ENCODE measurements around the gene TRPV2. TPM values are rescaled to one million over a fixed set of nuclear protein-coding genes. Genes with fewer than 3 reads are reported as not detected.
"Not testable (repeated sequence)": the region's sequence is repeated elsewhere in the genome, so short reads cannot be mapped to it uniquely, and the experiment has no call there.

Gene TRPV2
- total and polyA plus RNA-seq, 4 donors, result 12.6 to 105 (median 45.7) TPM

DNA sequence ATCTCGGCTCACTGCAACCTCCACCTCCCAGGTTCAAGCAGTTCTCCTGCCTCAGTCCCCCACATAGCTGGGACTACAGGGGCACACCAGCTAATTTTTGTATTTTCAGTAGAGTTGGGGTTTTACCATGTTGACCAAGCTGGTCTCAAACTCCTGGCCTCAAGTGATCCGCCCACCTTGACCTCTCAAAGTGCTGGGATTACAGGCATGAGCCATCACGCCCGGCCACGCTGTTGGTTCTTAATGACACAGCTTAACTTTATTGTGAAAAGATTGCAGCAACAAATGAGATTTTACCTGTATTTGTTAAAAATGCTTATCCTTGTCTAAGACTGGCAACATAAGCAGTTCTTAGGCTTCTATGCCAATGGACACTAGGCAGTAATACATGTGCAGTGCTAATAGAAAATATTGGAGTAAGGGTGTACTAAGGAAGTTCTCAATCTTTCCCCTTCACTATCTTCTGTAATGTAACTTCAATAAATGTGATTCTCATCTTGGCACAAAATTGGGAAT is 31.5 kb upstream of the TRPV2 start:
- Histone ChIP-seq H3K9ac (ENCODE audit: insufficient read depth in 1 of 2, low read length in 2 of 2) (no peak overlapping the region), H3K4me1 (ENCODE audit: control insufficient read depth in 5 of 5, insufficient read depth in 5 of 5, low read length in 5 of 5) (peaks cover 1 to 28% (median 13%) of the 10 kb centered on the region in 5 donors), H3K27me3 (ENCODE audit: control insufficient read depth in 3 of 3, insufficient read depth in 3 of 3, low read length in 2 of 3) (no peaks in the 10 kb centered on the region), H3K9me3 (ENCODE audit: control insufficient read depth in 4 of 4, insufficient read depth in 3 of 4, low read length in 3 of 4) (no peaks in the 10 kb centered on the region), H3K36me3 (ENCODE audit: control insufficient read depth in 4 of 4, insufficient read depth in 4 of 4, low read length in 4 of 4) (peaks cover 1 to 23% (median 10%) of the 10 kb centered on the region in 4 donors), H3K27ac (ENCODE audit: low read depth in 1 of 2, low read length in 1 of 2) (no peak overlapping the region), H3K4me3 (no peak overlapping the region)
- WGBS, 2 donors, result 69 to 84% methylated on average over 5 of the region's 5 CpGs
- no peak for DNase-seq
- no peak for ATAC-seq (ENCODE audit: insufficient read depth, low FRiP score)
- TF ChIP-seq, protein P1, sequence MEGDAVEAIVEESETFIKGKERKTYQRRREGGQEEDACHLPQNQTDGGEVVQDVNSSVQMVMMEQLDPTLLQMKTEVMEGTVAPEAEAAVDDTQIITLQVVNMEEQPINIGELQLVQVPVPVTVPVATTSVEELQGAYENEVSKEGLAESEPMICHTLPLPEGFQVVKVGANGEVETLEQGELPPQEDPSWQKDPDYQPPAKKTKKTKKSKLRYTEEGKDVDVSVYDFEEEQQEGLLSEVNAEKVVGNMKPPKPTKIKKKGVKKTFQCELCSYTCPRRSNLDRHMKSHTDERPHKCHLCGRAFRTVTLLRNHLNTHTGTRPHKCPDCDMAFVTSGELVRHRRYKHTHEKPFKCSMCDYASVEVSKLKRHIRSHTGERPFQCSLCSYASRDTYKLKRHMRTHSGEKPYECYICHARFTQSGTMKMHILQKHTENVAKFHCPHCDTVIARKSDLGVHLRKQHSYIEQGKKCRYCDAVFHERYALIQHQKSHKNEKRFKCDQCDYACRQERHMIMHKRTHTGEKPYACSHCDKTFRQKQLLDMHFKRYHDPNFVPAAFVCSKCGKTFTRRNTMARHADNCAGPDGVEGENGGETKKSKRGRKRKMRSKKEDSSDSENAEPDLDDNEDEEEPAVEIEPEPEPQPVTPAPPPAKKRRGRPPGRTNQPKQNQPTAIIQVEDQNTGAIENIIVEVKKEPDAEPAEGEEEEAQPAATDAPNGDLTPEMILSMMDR (IDR thresholded peaks at IDR 0.05; ENCODE audit: control extremely low read depth, extremely low read depth), result no peak

DNA sequence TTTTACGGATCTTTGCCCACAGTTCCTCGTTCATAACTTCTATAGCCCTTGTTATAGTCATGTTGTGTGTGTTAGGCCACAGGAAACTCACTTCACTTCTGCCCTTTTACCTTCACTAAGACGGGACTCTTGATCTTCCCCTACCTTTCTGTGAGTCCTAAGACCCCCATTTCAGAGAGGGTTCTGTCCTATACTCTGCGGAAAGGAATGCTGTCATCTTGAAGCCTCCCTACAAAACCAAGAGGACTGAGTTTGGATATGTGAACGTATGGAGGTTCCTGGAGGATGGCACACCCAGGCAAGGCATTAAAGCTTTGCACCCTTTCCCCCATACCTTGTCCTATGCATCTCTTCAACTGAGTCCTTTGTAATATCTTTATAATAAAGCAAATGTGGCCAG is 30.8 kb upstream of the TRPV2 start:
- Histone ChIP-seq H3K27ac (ENCODE audit: low read depth in 1 of 2, low read length in 1 of 2) (peak overlapping the region in 1 of 2 donors; percentile 17), H3K9me3 (ENCODE audit: control insufficient read depth in 4 of 4, insufficient read depth in 3 of 4, low read length in 3 of 4) (no peaks in the 10 kb centered on the region), H3K9ac (ENCODE audit: insufficient read depth in 1 of 2, low read length in 2 of 2) (no peak overlapping the region), H3K4me3 (no peak overlapping the region), H3K27me3 (ENCODE audit: control insufficient read depth in 3 of 3, insufficient read depth in 3 of 3, low read length in 2 of 3) (no peaks in the 10 kb centered on the region), H3K36me3 (ENCODE audit: control insufficient read depth in 4 of 4, insufficient read depth in 4 of 4, low read length in 4 of 4) (peaks cover 1 to 23% (median 10%) of the 10 kb centered on the region in 4 donors), H3K4me1 (ENCODE audit: control insufficient read depth in 5 of 5, insufficient read depth in 5 of 5, low read length in 5 of 5) (peaks cover 1 to 28% (median 13%) of the 10 kb centered on the region in 5 donors)
- no peak for DNase-seq
- TF ChIP-seq, protein P1 (IDR thresholded peaks at IDR 0.05; ENCODE audit: control extremely low read depth, extremely low read depth), result no peak
- 59 to 68% methylated on average over 5 of the region's 5 CpGs for WGBS, 2 donors
- no peak for ATAC-seq (ENCODE audit: insufficient read depth, low FRiP score)

DNA sequence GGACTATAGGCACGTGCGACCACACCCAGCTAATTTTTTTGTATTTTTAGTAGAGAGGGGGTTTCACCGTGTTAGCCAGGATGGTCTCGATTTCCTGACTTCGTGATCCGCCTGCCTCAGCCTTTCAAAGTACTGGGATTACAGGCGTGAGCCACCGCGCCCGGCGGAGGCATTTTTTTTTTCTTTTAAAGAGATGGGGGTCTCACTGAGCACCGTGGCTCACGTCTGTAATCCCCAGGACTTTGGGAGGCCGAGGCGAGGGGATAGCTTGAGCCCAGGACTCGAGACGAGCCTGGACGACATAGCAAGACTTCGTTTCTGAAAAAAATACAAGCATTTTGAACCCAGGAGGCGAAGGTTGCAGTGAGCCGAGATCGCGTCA is 29.3 kb upstream of the TRPV2 start:
- peaks cover 1 to 23% (median 10%) of the 10 kb centered on the region in 4 donors for H3K36me3 ChIP-seq (ENCODE audit: control insufficient read depth in 4 of 4, insufficient read depth in 4 of 4, low read length in 4 of 4)
- not testable (repeated sequence) for H3K9me3 ChIP-seq (ENCODE audit: control insufficient read depth in 4 of 4, insufficient read depth in 3 of 4, low read length in 3 of 4); H3K27ac ChIP-seq (ENCODE audit: low read depth in 1 of 2, low read length in 1 of 2); DNase-seq; ATAC-seq (ENCODE audit: insufficient read depth, low FRiP score); H3K4me3 ChIP-seq; H3K27me3 ChIP-seq (ENCODE audit: control insufficient read depth in 3 of 3, insufficient read depth in 3 of 3, low read length in 2 of 3); H3K9ac ChIP-seq (ENCODE audit: insufficient read depth in 1 of 2, low read length in 2 of 2)
- peaks cover 0 to 28% (median 13%) of the 10 kb centered on the region in 5 donors for H3K4me1 ChIP-seq (ENCODE audit: control insufficient read depth in 5 of 5, insufficient read depth in 5 of 5, low read length in 5 of 5)
- WGBS, 2 donors, result 38 to 43% methylated on average over 23 of the region's 23 CpGs

DNA sequence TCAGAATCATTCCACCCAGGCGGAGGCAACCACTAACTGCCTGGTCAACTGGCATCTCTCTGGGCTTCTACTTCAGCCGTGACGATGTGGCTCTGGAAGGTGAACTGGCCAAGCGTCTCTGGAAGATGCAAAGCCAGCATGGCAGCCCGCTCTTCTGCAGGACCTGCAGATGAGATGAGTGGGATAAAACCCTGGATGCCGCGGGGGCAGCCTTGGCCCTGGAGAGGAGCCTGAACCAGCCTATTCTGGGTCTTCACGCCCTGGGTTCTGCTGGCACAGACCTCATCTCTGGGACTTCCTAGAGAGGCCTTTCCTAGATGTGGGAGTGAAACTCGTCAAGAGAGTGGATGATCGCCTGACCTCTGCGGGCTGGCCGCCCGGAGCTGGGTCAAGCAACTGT is 23.9 kb upstream of the TRPV2 start:
- TF ChIP-seq, protein P1 (IDR thresholded peaks at IDR 0.05; ENCODE audit: control extremely low read depth, extremely low read depth), result no peak

DNA sequence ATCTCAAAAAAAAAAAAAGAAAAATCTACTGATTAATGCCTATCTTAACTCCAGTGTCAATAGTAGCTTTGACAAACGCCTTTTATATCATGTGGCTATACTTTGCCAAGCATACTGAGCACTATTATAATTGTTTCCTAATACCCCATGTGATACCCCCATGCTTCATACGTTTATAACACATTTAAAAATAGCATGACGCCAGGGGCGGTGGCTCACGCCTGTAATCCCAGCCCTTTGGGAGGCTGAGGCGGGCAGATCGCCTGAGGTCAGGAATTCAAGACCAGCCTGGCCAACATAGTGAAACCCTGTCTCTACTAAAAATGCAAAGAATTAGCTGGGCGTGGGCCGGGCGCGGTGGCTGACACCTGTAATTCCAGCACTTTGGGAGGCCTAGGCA is 22.9 kb upstream of the TRPV2 start:
- H3K27ac ChIP-seq (ENCODE audit: low read depth in 1 of 2, low read length in 1 of 2); H3K36me3 ChIP-seq (ENCODE audit: control insufficient read depth in 4 of 4, insufficient read depth in 4 of 4, low read length in 4 of 4); H3K4me3 ChIP-seq; DNase-seq; H3K4me1 ChIP-seq (ENCODE audit: control insufficient read depth in 5 of 5, insufficient read depth in 5 of 5, low read length in 5 of 5); ATAC-seq (ENCODE audit: insufficient read depth, low FRiP score); H3K9me3 ChIP-seq (ENCODE audit: control insufficient read depth in 4 of 4, insufficient read depth in 3 of 4, low read length in 3 of 4); H3K9ac ChIP-seq (ENCODE audit: insufficient read depth in 1 of 2, low read length in 2 of 2); H3K27me3 ChIP-seq (ENCODE audit: control insufficient read depth in 3 of 3, insufficient read depth in 3 of 3, low read length in 2 of 3): not testable (repeated sequence)
- WGBS, 2 donors, result 93 to 95% methylated on average over 11 of the region's 11 CpGs

More for the DNA sequence above, 23.9 kb upstream of the TRPV2 start:
- no peaks in the 10 kb centered on the region for H3K4me1 ChIP-seq (ENCODE audit: control insufficient read depth in 5 of 5, insufficient read depth in 5 of 5, low read length in 5 of 5)
- no peak overlapping the region for H3K27ac ChIP-seq (ENCODE audit: low read depth in 1 of 2, low read length in 1 of 2)
- no peaks in the 10 kb centered on the region for H3K9me3 ChIP-seq (ENCODE audit: control insufficient read depth in 4 of 4, insufficient read depth in 3 of 4, low read length in 3 of 4)
- ATAC-seq (ENCODE audit: insufficient read depth, low FRiP score), result no peak
- no peaks in the 10 kb centered on the region for H3K36me3 ChIP-seq (ENCODE audit: control insufficient read depth in 4 of 4, insufficient read depth in 4 of 4, low read length in 4 of 4)
- no peak for DNase-seq
- H3K27me3 ChIP-seq (ENCODE audit: control insufficient read depth in 3 of 3, insufficient read depth in 3 of 3, low read length in 2 of 3), result no peaks in the 10 kb centered on the region
- 95 to 96% methylated on average over 13 of the region's 13 CpGs for WGBS, 2 donors
- H3K4me3 ChIP-seq, result no peak overlapping the region
- no peak overlapping the region for H3K9ac ChIP-seq (ENCODE audit: insufficient read depth in 1 of 2, low read length in 2 of 2)

DNA sequence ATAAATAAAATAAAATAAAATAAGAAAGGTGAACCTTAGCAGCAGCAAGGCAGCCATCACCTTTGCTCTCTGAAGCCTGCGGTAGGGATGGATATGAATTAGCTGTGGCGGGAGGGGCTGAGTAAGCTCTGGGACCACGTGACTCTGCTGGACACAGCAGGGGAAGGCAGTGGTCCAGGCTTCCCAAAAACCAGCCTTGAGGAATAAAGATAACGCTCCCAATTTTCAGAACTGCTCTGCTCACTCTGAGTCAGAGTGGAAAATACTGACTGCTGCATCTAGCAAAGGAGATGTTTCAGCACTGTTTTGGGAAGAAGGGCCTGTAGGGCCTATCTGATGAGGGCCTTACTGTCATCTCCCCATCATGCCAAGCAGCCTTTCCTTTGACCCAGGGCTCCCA is 19.5 kb upstream of the TRPV2 start:
- not testable (repeated sequence) for DNase-seq; H3K36me3 ChIP-seq (ENCODE audit: control insufficient read depth in 4 of 4, insufficient read depth in 4 of 4, low read length in 4 of 4); H3K4me3 ChIP-seq; H3K9ac ChIP-seq (ENCODE audit: insufficient read depth in 1 of 2, low read length in 2 of 2); H3K9me3 ChIP-seq (ENCODE audit: control insufficient read depth in 4 of 4, insufficient read depth in 3 of 4, low read length in 3 of 4); ATAC-seq (ENCODE audit: insufficient read depth, low FRiP score); H3K27me3 ChIP-seq (ENCODE audit: control insufficient read depth in 3 of 3, insufficient read depth in 3 of 3, low read length in 2 of 3); H3K4me1 ChIP-seq (ENCODE audit: control insufficient read depth in 5 of 5, insufficient read depth in 5 of 5, low read length in 5 of 5)
- H3K27ac ChIP-seq (ENCODE audit: low read depth in 1 of 2, low read length in 1 of 2), result peak overlapping the region in 1 of 2 donors; percentile 57
- WGBS, 2 donors, result 72 to 85% methylated on average over 4 of the region's 4 CpGs
